Measurements from ENCODE around the gene TBRG4.

The TBRG4 gene

GRCh38 chr7:45108863-45109262, 2.6 kb downstream of the TBRG4 start:
- peaks cover 56% of the 10 kb centered on the region for H3K36me3 ChIP-seq (ENCODE audit: insufficient read depth, low read depth, low read length)
- no peak overlapping the region for H3K4me3 ChIP-seq (ENCODE audit: low read length)
- H3K9ac ChIP-seq (ENCODE audit: low read depth, low read length): no peak overlapping the region
- H3K27me3 ChIP-seq (ENCODE audit: insufficient read depth, low read length): no peaks in the 10 kb centered on the region
- peaks cover 3% of the 10 kb centered on the region; the same call in 1 of the 2 replicates for H3K4me1 ChIP-seq (ENCODE audit: insufficient read depth, low read length)
- no peaks in the 10 kb centered on the region for H3K9me3 ChIP-seq (ENCODE audit: insufficient read depth, low read depth, low read length)
- no peak overlapping the region for H3K27ac ChIP-seq (ENCODE audit: low read length)

- no peaks in the 10 kb centered on the region for H3K27me3 ChIP-seq (ENCODE audit: insufficient read depth, low read length)
- no peak overlapping the region for H3K4me3 ChIP-seq (ENCODE audit: low read length)
- H3K36me3 ChIP-seq (ENCODE audit: insufficient read depth, low read depth, low read length): peaks cover 71% of the 10 kb centered on the region
- no peaks in the 10 kb centered on the region for H3K9me3 ChIP-seq (ENCODE audit: insufficient read depth, low read depth, low read length)
- H3K27ac ChIP-seq (ENCODE audit: low read length): no peak overlapping the region
- H3K4me1 ChIP-seq (ENCODE audit: insufficient read depth, low read length): no peaks in the 10 kb centered on the region
- H3K9ac ChIP-seq (ENCODE audit: low read depth, low read length): no peak overlapping the region
Observed at GRCh38 chr7:45107356-45107755, 4.1 kb downstream of the TBRG4 start.

GRCh38 chr7:45106820-45107219, 4.7 kb downstream of the TBRG4 start:
- Histone ChIP-seq H3K9ac (ENCODE audit: low read depth, low read length) (no peak overlapping the region; the same call in 1 of the 2 replicates), H3K9me3 (ENCODE audit: insufficient read depth, low read depth, low read length) (no peaks in the 10 kb centered on the region), H3K36me3 (ENCODE audit: insufficient read depth, low read depth, low read length) (peaks cover 76% of the 10 kb centered on the region)

GRCh38 chr7:45105588-45106188, 5.8 kb downstream of the TBRG4 start:
- no peak overlapping the region for H3K27ac ChIP-seq (ENCODE audit: low read length)
- no peak overlapping the region for H3K9ac ChIP-seq (ENCODE audit: low read depth, low read length)
- H3K4me1 ChIP-seq (ENCODE audit: insufficient read depth, low read length): no peaks in the 10 kb centered on the region
- H3K9me3 ChIP-seq (ENCODE audit: insufficient read depth, low read depth, low read length): no peaks in the 10 kb centered on the region
- H3K4me3 ChIP-seq (ENCODE audit: low read length): no peak overlapping the region
- H3K27me3 ChIP-seq (ENCODE audit: insufficient read depth, low read length): no peaks in the 10 kb centered on the region
- peaks cover 88% of the 10 kb centered on the region for H3K36me3 ChIP-seq (ENCODE audit: insufficient read depth, low read depth, low read length)

More at GRCh38 chr7:45106820-45107219, 4.7 kb downstream of the TBRG4 start:
- H3K27me3 ChIP-seq (ENCODE audit: insufficient read depth, low read length): no peaks in the 10 kb centered on the region
- H3K4me1 ChIP-seq (ENCODE audit: insufficient read depth, low read length): no peaks in the 10 kb centered on the region
- H3K4me3 ChIP-seq (ENCODE audit: low read length): no peak overlapping the region
- H3K27ac ChIP-seq (ENCODE audit: low read length): no peak overlapping the region

- no peak overlapping the region for H3K4me3 ChIP-seq (ENCODE audit: low read length)
- peaks cover 94% of the 10 kb centered on the region for H3K36me3 ChIP-seq (ENCODE audit: insufficient read depth, low read depth, low read length)
Observed at GRCh38 chr7:45104844-45105587, 6.5 kb downstream of the TBRG4 start.

GRCh38 chr7:45103958-45104843, 7.3 kb downstream of the TBRG4 start:
- Histone ChIP-seq H3K9me3 (ENCODE audit: insufficient read depth, low read depth, low read length) (no peaks in the 10 kb centered on the region), H3K4me1 (ENCODE audit: insufficient read depth, low read length) (no peaks in the 10 kb centered on the region), H3K4me3 (ENCODE audit: low read length) (no peak overlapping the region), H3K27ac (ENCODE audit: low read length) (no peak overlapping the region), H3K27me3 (ENCODE audit: insufficient read depth, low read length) (no peaks in the 10 kb centered on the region), H3K36me3 (ENCODE audit: insufficient read depth, low read depth, low read length) (peaks cover 100% of the 10 kb centered on the region), H3K9ac (ENCODE audit: low read depth, low read length) (no peak overlapping the region)

More at GRCh38 chr7:45104844-45105587, 6.5 kb downstream of the TBRG4 start:
- H3K4me1 ChIP-seq (ENCODE audit: insufficient read depth, low read length): no peaks in the 10 kb centered on the region
- H3K9me3 ChIP-seq (ENCODE audit: insufficient read depth, low read depth, low read length): no peaks in the 10 kb centered on the region
- H3K27me3 ChIP-seq (ENCODE audit: insufficient read depth, low read length): no peaks in the 10 kb centered on the region
- H3K9ac ChIP-seq (ENCODE audit: low read depth, low read length): no peak overlapping the region
- no peak overlapping the region for H3K27ac ChIP-seq (ENCODE audit: low read length)

- H3K4me1 ChIP-seq (ENCODE audit: insufficient read depth, low read length): no peaks in the 10 kb centered on the region
- no peaks in the 10 kb centered on the region for H3K27me3 ChIP-seq (ENCODE audit: insufficient read depth, low read length)
- peaks cover 99% of the 10 kb centered on the region for H3K36me3 ChIP-seq (ENCODE audit: insufficient read depth, low read depth, low read length)
- no peak overlapping the region for H3K27ac ChIP-seq (ENCODE audit: low read length)
- H3K4me3 ChIP-seq (ENCODE audit: low read length): no peak overlapping the region
- no peak overlapping the region for H3K9ac ChIP-seq (ENCODE audit: low read depth, low read length)
- H3K9me3 ChIP-seq (ENCODE audit: insufficient read depth, low read depth, low read length): no peaks in the 10 kb centered on the region
Observed at GRCh38 chr7:45102785-45103712, 8.4 kb downstream of the TBRG4 start.

GRCh38 chr7:45101748-45102147, 9.7 kb downstream of the TBRG4 start:
- peaks cover 86% of the 10 kb centered on the region for H3K36me3 ChIP-seq (ENCODE audit: insufficient read depth, low read depth, low read length)
- no peaks in the 10 kb centered on the region for H3K9me3 ChIP-seq (ENCODE audit: insufficient read depth, low read depth, low read length)
- H3K4me3 ChIP-seq (ENCODE audit: low read length): no peak overlapping the region
- no peaks in the 10 kb centered on the region for H3K4me1 ChIP-seq (ENCODE audit: insufficient read depth, low read length)
- H3K9ac ChIP-seq (ENCODE audit: low read depth, low read length): no peak overlapping the region
- no peak overlapping the region for H3K27ac ChIP-seq (ENCODE audit: low read length)
- H3K27me3 ChIP-seq (ENCODE audit: insufficient read depth, low read length): no peaks in the 10 kb centered on the region

GRCh38 chr7:45100761-45101480, 10.6 kb downstream of the TBRG4 start:
- no peaks in the 10 kb centered on the region for H3K9me3 ChIP-seq (ENCODE audit: insufficient read depth, low read depth, low read length)
- H3K4me3 ChIP-seq (ENCODE audit: low read length): no peak overlapping the region
- peaks cover 78% of the 10 kb centered on the region for H3K36me3 ChIP-seq (ENCODE audit: insufficient read depth, low read depth, low read length)
- no peaks in the 10 kb centered on the region for H3K4me1 ChIP-seq (ENCODE audit: insufficient read depth, low read length)
- no peaks in the 10 kb centered on the region for H3K27me3 ChIP-seq (ENCODE audit: insufficient read depth, low read length)
- H3K9ac ChIP-seq (ENCODE audit: low read depth, low read length): no peak overlapping the region
- no peak overlapping the region for H3K27ac ChIP-seq (ENCODE audit: low read length)

- H3K27me3 ChIP-seq (ENCODE audit: insufficient read depth, low read length): no peaks in the 10 kb centered on the region
- no peaks in the 10 kb centered on the region for H3K9me3 ChIP-seq (ENCODE audit: insufficient read depth, low read depth, low read length)
- no peak overlapping the region for H3K9ac ChIP-seq (ENCODE audit: low read depth, low read length)
- H3K4me3 ChIP-seq (ENCODE audit: low read length): no peak overlapping the region
- H3K4me1 ChIP-seq (ENCODE audit: insufficient read depth, low read length): no peaks in the 10 kb centered on the region
- H3K27ac ChIP-seq (ENCODE audit: low read length): no peak overlapping the region
- H3K36me3 ChIP-seq (ENCODE audit: insufficient read depth, low read depth, low read length): peaks cover 70% of the 10 kb centered on the region
Observed at GRCh38 chr7:45099891-45100760, 11.4 kb downstream of the TBRG4 start.
